Progenitor cell of endocrine pancreas (in vitro differentiated cells): ENCODE results near the gene SUMF2. TPM values are rescaled to one million over a fixed set of nuclear protein-coding genes. Genes with fewer than 3 reads are reported as not detected.
A peak's percentile ranks its signal among the peaks of the same experiment; 100 is the strongest.
"Not testable (repeated sequence)": the region's sequence is repeated elsewhere in the genome, so short reads cannot be mapped to it uniquely, and the experiment has no call there.

ENCODE experiments used
- DNase-seq: peaks from one replicate; pipeline ENCODE4 v3.0.0; 2021; ENCODE audit warnings: low spot score; ENCODE audit not compliant: unreplicated experiment
- H3K27ac Mint-ChIP-seq: 2 replicates; pipeline ENCODE4 v1.8.0; 2021; ENCODE audit warnings: mild to moderate bottlenecking, moderate library complexity, mixed read lengths
- H3K27me3 Mint-ChIP-seq: 2 replicates; pipeline ENCODE4 v1.8.0; 2021; ENCODE audit warnings: mixed read lengths
- H3K36me3 Mint-ChIP-seq: 2 replicates; pipeline ENCODE4 v1.8.0; 2022; ENCODE audit warnings: mixed read lengths; ENCODE audit not compliant: insufficient read depth
- H3K4me1 Mint-ChIP-seq: 2 replicates; pipeline ENCODE4 v1.8.0; 2021; ENCODE audit warnings: low read depth, mixed read lengths
- H3K4me3 Mint-ChIP-seq: 2 replicates; pipeline ENCODE4 v1.8.0; 2021; ENCODE audit warnings: low read depth, mild to moderate bottlenecking, moderate library complexity, mixed read lengths
- H3K9me3 Mint-ChIP-seq: 2 replicates; pipeline ENCODE4 v1.8.0; 2021; ENCODE audit warnings: low read depth, mixed read lengths
- CTCF ChIP-seq: fragments of 200-600 bp; sonication (generic); IDR thresholded peaks from one replicate; pipeline ENCODE4 v1.5.0; 2021; ENCODE audit warnings: antibody characterized with exemption, mild to moderate bottlenecking; ENCODE audit not compliant: unreplicated experiment
- total RNA-seq: library from RNA; stranded (reverse); gene quantifications from 2 replicates; pipeline ENCODE4 v1.2.1, GENCODE V29; 2021

The SUMF2 gene
- total RNA-seq, 1 donor from 2014 or later: 89.5 TPM

GRCh38 chr7:56083150-56083785 is 19.2 kb downstream of the SUMF2 start:
- peaks cover 6% of the 10 kb centered on the region for H3K36me3 Mint-ChIP-seq
- no peaks in the 10 kb centered on the region for H3K9me3 Mint-ChIP-seq
- H3K27me3 Mint-ChIP-seq: no peaks in the 10 kb centered on the region
- peak overlapping the region; percentile 68 for H3K27ac Mint-ChIP-seq
- H3K4me1 Mint-ChIP-seq: no peaks in the 10 kb centered on the region
- no peak for DNase-seq
- TF ChIP-seq CTCF: no peak
- no peak overlapping the region for H3K4me3 Mint-ChIP-seq

DNA sequence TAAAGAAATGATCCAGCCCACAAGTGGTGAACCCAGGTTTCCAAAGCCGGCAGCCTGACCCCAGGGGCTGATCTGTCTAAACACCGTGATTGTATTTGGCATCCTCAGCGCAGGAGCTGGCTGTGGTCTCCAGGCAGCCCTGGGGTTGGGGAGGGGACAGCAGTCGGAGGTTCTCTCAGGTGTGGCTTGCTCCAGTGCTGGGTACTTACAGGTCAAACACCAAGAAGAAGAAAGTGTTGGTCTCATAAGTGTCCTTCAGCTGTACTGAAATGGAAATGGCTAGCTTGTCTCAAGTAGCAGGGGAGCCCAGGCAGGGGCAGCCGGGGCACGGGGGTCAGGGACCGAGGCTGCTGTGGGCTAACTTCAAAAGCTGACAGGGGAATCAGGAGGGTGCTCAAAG is 22.7 kb downstream of the SUMF2 start:
- TF ChIP-seq CTCF: no peak
- DNase-seq: no peak
- Mint-ChIP-seq H3K9me3 (no peaks in the 10 kb centered on the region), H3K36me3 (peaks cover 3% of the 10 kb centered on the region), H3K27me3 (no peaks in the 10 kb centered on the region), H3K27ac (no peak overlapping the region), H3K4me1 (no peaks in the 10 kb centered on the region), H3K4me3 (no peak overlapping the region)

- no peak for DNase-seq
- Mint-ChIP-seq H3K27ac (no peak overlapping the region), H3K27me3 (no peaks in the 10 kb centered on the region), H3K9me3 (no peaks in the 10 kb centered on the region), H3K36me3 (peaks cover 3% of the 10 kb centered on the region), H3K4me1 (no peaks in the 10 kb centered on the region), H3K4me3 (no peak overlapping the region)
- no peak for TF ChIP-seq CTCF
Measured at GRCh38 chr7:56087445-56087844, 23.4 kb downstream of the SUMF2 start.

- H3K27me3 Mint-ChIP-seq: no peaks in the 10 kb centered on the region
- H3K27ac Mint-ChIP-seq: no peak overlapping the region
- TF ChIP-seq CTCF: no peak
- H3K4me1 Mint-ChIP-seq: no peaks in the 10 kb centered on the region
- no peak for DNase-seq
- H3K9me3 Mint-ChIP-seq: no peaks in the 10 kb centered on the region
- no peak overlapping the region for H3K4me3 Mint-ChIP-seq
- H3K36me3 Mint-ChIP-seq: peaks cover 3% of the 10 kb centered on the region
Measured at GRCh38 chr7:56091591-56091990, 27.5 kb downstream of the SUMF2 start.

GRCh38 chr7:56092388-56092787 is 28.3 kb downstream of the SUMF2 start:
- not testable (repeated sequence) for H3K9me3 Mint-ChIP-seq, H3K4me3 Mint-ChIP-seq, H3K4me1 Mint-ChIP-seq, H3K27me3 Mint-ChIP-seq, H3K36me3 Mint-ChIP-seq, H3K27ac Mint-ChIP-seq, DNase-seq

- H3K27me3 Mint-ChIP-seq: no peaks in the 10 kb centered on the region
- no peaks in the 10 kb centered on the region for H3K4me1 Mint-ChIP-seq
- peak; percentile 20 for TF ChIP-seq CTCF
- no peak within 1 kb of the TSS for H3K27ac Mint-ChIP-seq
- no peak for DNase-seq
- no peak within 1 kb of the TSS for H3K4me3 Mint-ChIP-seq
- no peaks in the 10 kb centered on the region for H3K9me3 Mint-ChIP-seq
- H3K36me3 Mint-ChIP-seq: peaks cover 3% of the 10 kb centered on the region
Measured at GRCh38 chr7:56092789-56093531, 28.9 kb downstream of the SUMF2 start, which contains the start of gene PHKG1. Gene PHKG1 (minus strand): TSS chr7:56092952. CDS start chr7:56088941, 4,011 bp downstream.
